Measurements from ENCODE around the gene LYPD6. TPM values are rescaled to one million over a fixed set of nuclear protein-coding genes. Genes with fewer than 3 reads are reported as not detected.

LYPD6 gene
- total RNA-seq, 1 experiment from 2014 or later = 2.4 TPM

GRCh38 chr2:149371476-149371875, 41.1 kb downstream of the LYPD6 start:
- CTCF ChIA-PET = no interaction called here
- H3K9me2 ChIP-seq (replicated peaks; ENCODE audit: low read length) = no peaks in the 10 kb centered on the region
- POLR2A ChIA-PET (ENCODE audit: unreplicated experiment) = no interaction called here

GRCh38 chr2:149375801-149376361, 45.5 kb downstream of the LYPD6 start:
- BruUV-seq (replicated peaks) = no TSS peak
- no peaks in the 10 kb centered on the region for H3K79me2 ChIP-seq (ENCODE audit: low read length)
- TF ChIP-seq EZH2phosphoT487 (IDR thresholded peaks at IDR 0.05; ENCODE audit: borderline replicate concordance, low read length) = no peak
- no peak for TF ChIP-seq CTCF (conservative IDR thresholded peaks at IDR 0.05; ENCODE audit: low read depth, low read length)
- no peak for TF ChIP-seq EZH2 (IDR thresholded peaks at IDR 0.05; ENCODE audit: low read length, unreplicated experiment)
- H3F3A ChIP-seq (ENCODE audit: low read length, unreplicated experiment) = no peaks in the 10 kb centered on the region
- POLR2A ChIA-PET (ENCODE audit: unreplicated experiment) = interaction anchor here (0.6 kb wide), 1 partner anchor 13 kb away, joined by 3 read pairs; no protein-coding TSS in a partner anchor
- H3K9me2 ChIP-seq (replicated peaks; ENCODE audit: low read length) = no peaks in the 10 kb centered on the region
- no peaks in the 10 kb centered on the region for H3K36me3 ChIP-seq (ENCODE audit: low read depth, low read length)
- no peaks in the 10 kb centered on the region for H3K4me1 ChIP-seq (ENCODE audit: insufficient read depth, low read length)
- H2AFZ ChIP-seq (ENCODE audit: low read length) = no peak overlapping the region
- CTCF ChIA-PET = no interaction called here
- H3K4me2 ChIP-seq (ENCODE audit: low read length) = no peak overlapping the region
- H4K20me1 ChIP-seq (ENCODE audit: low read length) = no peaks in the 10 kb centered on the region
- H3K9me3 ChIP-seq (ENCODE audit: low read length) = no peaks in the 10 kb centered on the region
- no peak overlapping the region for H3K9ac ChIP-seq (ENCODE audit: low read length)
- ATAC-seq (no peak), DNase-seq (no peak)
- no peaks in the 10 kb centered on the region for H3K27me3 ChIP-seq (ENCODE audit: low read length)
- no peak overlapping the region for H3K4me3 ChIP-seq (ENCODE audit: low read length)
- intact Hi-C loops (cut with micrococcal nuclease) = no loop called here
- no peak overlapping the region for H3K27ac ChIP-seq (ENCODE audit: low read length)

More at GRCh38 chr2:149371476-149371875, 41.1 kb downstream of the LYPD6 start:
- H3K9me3 ChIP-seq (ENCODE audit: low read length) = no peaks in the 10 kb centered on the region
- intact Hi-C loops (cut with micrococcal nuclease) = no loop called here
- no peak overlapping the region for H3K4me2 ChIP-seq (ENCODE audit: low read length)
- H3F3A ChIP-seq (ENCODE audit: low read length, unreplicated experiment) = no peaks in the 10 kb centered on the region
- H4K20me1 ChIP-seq (ENCODE audit: low read length) = no peaks in the 10 kb centered on the region
- H3K27me3 ChIP-seq (ENCODE audit: low read length) = no peaks in the 10 kb centered on the region
- DNase-seq = no peak
- H3K27ac ChIP-seq (ENCODE audit: low read length) = no peak overlapping the region
- H3K4me1 ChIP-seq (ENCODE audit: insufficient read depth, low read length) = peaks cover 4% of the 10 kb centered on the region
- BruUV-seq (replicated peaks) = no TSS peak
- TF ChIP-seq EZH2phosphoT487 (IDR thresholded peaks at IDR 0.05; ENCODE audit: borderline replicate concordance, low read length) (no peak), EZH2 (IDR thresholded peaks at IDR 0.05; ENCODE audit: low read length, unreplicated experiment) (no peak), CTCF (conservative IDR thresholded peaks at IDR 0.05; ENCODE audit: low read depth, low read length) (no peak)
- no peak overlapping the region for H3K9ac ChIP-seq (ENCODE audit: low read length)
- no peaks in the 10 kb centered on the region for H3K79me2 ChIP-seq (ENCODE audit: low read length)
- no peaks in the 10 kb centered on the region for H3K36me3 ChIP-seq (ENCODE audit: low read depth, low read length)
- ATAC-seq = no peak
- H2AFZ ChIP-seq (ENCODE audit: low read length) = no peak overlapping the region
- H3K4me3 ChIP-seq (ENCODE audit: low read length) = no peak overlapping the region

GRCh38 chr2:149380205-149380604, 49.8 kb downstream of the LYPD6 start:
- H4K20me1 ChIP-seq (ENCODE audit: low read length) = no peaks in the 10 kb centered on the region
- H3K4me3 ChIP-seq (ENCODE audit: low read length) = no peak overlapping the region
- CTCF ChIA-PET = no interaction called here
- no peaks in the 10 kb centered on the region for H3K36me3 ChIP-seq (ENCODE audit: low read depth, low read length)
- no TSS peak for BruUV-seq (replicated peaks)
- H3K9ac ChIP-seq (ENCODE audit: low read length) = no peak overlapping the region
- H3F3A ChIP-seq (ENCODE audit: low read length, unreplicated experiment) = no peaks in the 10 kb centered on the region
- intact Hi-C loops (cut with micrococcal nuclease) = no loop called here
- H3K9me3 ChIP-seq (ENCODE audit: low read length) = no peaks in the 10 kb centered on the region
- DNase-seq = no peak
- POLR2A ChIA-PET (ENCODE audit: unreplicated experiment) = no interaction called here
- no peak overlapping the region for H3K27ac ChIP-seq (ENCODE audit: low read length)
- ATAC-seq = no peak
- H3K9me2 ChIP-seq (replicated peaks; ENCODE audit: low read length) = no peaks in the 10 kb centered on the region
- no peaks in the 10 kb centered on the region for H3K79me2 ChIP-seq (ENCODE audit: low read length)
- no peak overlapping the region for H3K4me2 ChIP-seq (ENCODE audit: low read length)
- H3K27me3 ChIP-seq (ENCODE audit: low read length) = no peaks in the 10 kb centered on the region
- TF ChIP-seq EZH2phosphoT487 (IDR thresholded peaks at IDR 0.05; ENCODE audit: borderline replicate concordance, low read length) (no peak), EZH2 (IDR thresholded peaks at IDR 0.05; ENCODE audit: low read length, unreplicated experiment) (no peak), CTCF (conservative IDR thresholded peaks at IDR 0.05; ENCODE audit: low read depth, low read length) (no peak)
- no peaks in the 10 kb centered on the region for H3K4me1 ChIP-seq (ENCODE audit: insufficient read depth, low read length)
- no peak overlapping the region for H2AFZ ChIP-seq (ENCODE audit: low read length)
